ENCODE results near the gene CLDND2. TPM values are rescaled to one million over a fixed set of nuclear protein-coding genes. Genes with fewer than 3 reads are reported as not detected.
"Not testable (repeated sequence)": the region's sequence is repeated elsewhere in the genome, so short reads cannot be mapped to it uniquely, and the experiment has no call there.

CLDND2 gene
- total RNA-seq, 4 donors from 2014 or later = not detected

GRCh38 chr19:51410950-51411748, 42.3 kb upstream of the CLDND2 start:
- Histone ChIP-seq H3K36me3 (no peaks in the 10 kb centered on the region), H3K4me3 (replicated peaks in 1 of 3) (no peak overlapping the region), H3K27me3 (no peaks in the 10 kb centered on the region), H3K9me3 (no peaks in the 10 kb centered on the region), H3K4me1 (no peaks in the 10 kb centered on the region), H3K27ac (no peak overlapping the region)
- DNase-seq = no peak
- 86 to 90% methylated on average over 15 of the region's 15 CpGs for WGBS, 2 donors
- intact Hi-C loops (cut with DNase I) = no loop called here
- TF ChIP-seq CTCF (IDR thresholded peaks at IDR 0.05) (no peak), POLR2A (IDR thresholded peaks at IDR 0.05) (no peak)

GRCh38 chr19:51407511-51408131, 38.8 kb upstream of the CLDND2 start:
- DNase-seq = no peak
- intact Hi-C loops (cut with DNase I) = no loop called here
- no peak for TF ChIP-seq POLR2A (IDR thresholded peaks at IDR 0.05)
- TF ChIP-seq CTCF (IDR thresholded peaks at IDR 0.05) = peak in 2 of 6 experiments; percentile 14 to 28
- no peaks in the 10 kb centered on the region for H3K9me3 ChIP-seq
- no peak overlapping the region for H3K27ac ChIP-seq
- H3K27me3 ChIP-seq = no peaks in the 10 kb centered on the region
- no peak overlapping the region for H3K4me3 ChIP-seq (replicated peaks in 1 of 3)
- 39 to 43% methylated on average over 6 of the region's 6 CpGs for WGBS, 2 donors
- no peaks in the 10 kb centered on the region for H3K36me3 ChIP-seq
- H3K4me1 ChIP-seq = no peaks in the 10 kb centered on the region

- TF ChIP-seq POLR2A (IDR thresholded peaks at IDR 0.05) (no peak), CTCF (IDR thresholded peaks at IDR 0.05) (no peak)
- no peak for DNase-seq
- Histone ChIP-seq H3K4me3 (replicated peaks in 1 of 3) (no peak overlapping the region), H3K4me1 (no peaks in the 10 kb centered on the region), H3K27me3 (no peaks in the 10 kb centered on the region), H3K36me3 (no peaks in the 10 kb centered on the region), H3K9me3 (no peaks in the 10 kb centered on the region), H3K27ac (no peak overlapping the region)
- intact Hi-C loops (cut with DNase I) = no loop called here
- 95 to 97% methylated on average over 9 of the region's 9 CpGs for WGBS, 2 donors
Observed at GRCh38 chr19:51402117-51402516, 33.3 kb upstream of the CLDND2 start.

- not testable (repeated sequence) for DNase-seq; H3K4me3 ChIP-seq (replicated peaks in 1 of 3); H3K4me1 ChIP-seq; H3K36me3 ChIP-seq; H3K27me3 ChIP-seq; H3K27ac ChIP-seq; H3K9me3 ChIP-seq
- intact Hi-C loops (cut with DNase I) = loop anchor here (10.0 kb wide), 1 partner anchor 55 kb away; the partner anchor contains the start of gene VSIG10L
- WGBS, 2 donors = 86 to 94% methylated on average over 7 of the region's 7 CpGs
Observed at GRCh38 chr19:51399936-51400335, 31.1 kb upstream of the CLDND2 start.

GRCh38 chr19:51399231-51399630, 30.4 kb upstream of the CLDND2 start:
- Histone ChIP-seq H3K4me3 (replicated peaks in 1 of 3) (no peak overlapping the region), H3K27me3 (no peaks in the 10 kb centered on the region), H3K4me1 (peaks cover 5 to 6% of the 10 kb centered on the region in 2 donors), H3K9me3 (no peaks in the 10 kb centered on the region), H3K36me3 (no peaks in the 10 kb centered on the region), H3K27ac (no peak overlapping the region)
- 92 to 93% methylated on average over 5 of the region's 5 CpGs for WGBS, 2 donors
- DNase-seq = no peak
- intact Hi-C loops (cut with DNase I) = loop anchor here (10.0 kb wide), 1 partner anchor 54 kb away; the partner anchor contains the start of gene VSIG10L
- TF ChIP-seq POLR2A (IDR thresholded peaks at IDR 0.05) = no peak
- no peak for TF ChIP-seq CTCF (IDR thresholded peaks at IDR 0.05)
